CD4-positive, alpha-beta T cell treated with Interleukin-12 subunit alpha and Interleukin-12 subunit beta, for 1 hour (primary cell): ENCODE measurements around the gene STRN3.
"Not testable (repeated sequence)": the region's sequence is repeated elsewhere in the genome, so short reads cannot be mapped to it uniquely, and the experiment has no call there.

Experiments
- DNase-seq: peaks from one replicate; pipeline ENCODE4 v3.0.0-alpha.2; 2020

Gene STRN3

DNA sequence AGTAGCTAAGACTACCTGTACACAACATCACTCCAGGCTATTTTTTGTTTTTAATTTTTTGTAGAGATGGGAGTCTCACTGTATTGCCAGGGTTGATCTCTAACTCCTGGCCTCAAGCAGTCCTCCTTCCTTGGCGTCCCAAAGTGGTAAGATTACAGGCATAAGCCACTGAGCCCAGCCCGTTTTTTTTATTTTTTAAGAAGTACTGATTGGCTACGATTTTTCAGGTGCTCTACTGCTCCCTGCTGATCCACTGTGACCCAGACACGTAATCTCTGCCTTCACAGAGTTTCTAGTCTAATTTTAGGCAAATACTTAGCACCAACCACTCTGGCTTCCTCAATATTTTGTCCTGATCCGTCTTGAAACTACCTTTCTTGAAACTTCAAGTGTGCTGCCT is 4.3 kb upstream of the STRN3 start:
- no peak for DNase-seq

DNA sequence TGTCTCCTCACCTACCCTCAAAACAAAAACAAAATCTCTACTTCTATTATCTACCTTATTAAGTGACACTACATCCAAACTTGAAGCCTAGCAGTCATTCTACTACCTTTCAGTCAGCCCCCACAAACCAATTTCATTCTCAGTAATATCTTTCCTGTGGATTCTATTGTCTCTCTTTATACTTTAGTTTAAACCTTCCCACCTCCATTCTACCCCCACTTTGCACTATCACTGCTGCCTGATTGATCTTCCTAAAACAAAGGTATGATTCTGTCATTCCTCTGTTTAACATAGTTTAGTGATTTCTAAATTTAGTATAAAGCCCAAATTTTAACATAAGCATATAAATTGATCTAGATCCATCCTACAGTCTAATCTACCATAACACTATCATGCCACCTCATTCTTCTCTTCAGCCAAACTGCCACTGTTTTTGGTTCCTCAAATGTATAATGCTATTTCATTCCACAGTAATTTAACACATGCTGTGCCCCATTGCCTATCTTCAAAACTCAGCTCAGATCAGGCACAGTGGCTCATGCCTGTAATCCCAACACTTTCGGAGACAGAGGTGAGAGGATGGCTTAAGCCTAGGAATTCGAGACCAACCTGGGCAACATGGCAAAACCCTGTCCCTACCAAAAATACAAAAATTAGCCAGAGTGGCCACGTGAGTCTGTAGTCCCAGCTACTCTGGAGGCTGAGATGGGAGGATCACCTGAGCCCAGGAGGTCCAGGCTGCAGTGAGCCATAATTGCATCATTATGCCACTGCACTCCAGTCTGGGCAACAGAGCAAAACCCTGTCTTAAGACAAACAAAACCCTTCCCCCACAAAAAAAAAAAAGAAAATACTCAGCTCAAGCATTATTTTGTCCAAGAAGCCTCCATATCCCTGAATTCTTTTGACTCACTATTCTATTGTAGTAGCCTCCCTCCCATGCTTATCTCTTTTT is 3.1 kb upstream of the STRN3 start:
- no peak for DNase-seq

DNA sequence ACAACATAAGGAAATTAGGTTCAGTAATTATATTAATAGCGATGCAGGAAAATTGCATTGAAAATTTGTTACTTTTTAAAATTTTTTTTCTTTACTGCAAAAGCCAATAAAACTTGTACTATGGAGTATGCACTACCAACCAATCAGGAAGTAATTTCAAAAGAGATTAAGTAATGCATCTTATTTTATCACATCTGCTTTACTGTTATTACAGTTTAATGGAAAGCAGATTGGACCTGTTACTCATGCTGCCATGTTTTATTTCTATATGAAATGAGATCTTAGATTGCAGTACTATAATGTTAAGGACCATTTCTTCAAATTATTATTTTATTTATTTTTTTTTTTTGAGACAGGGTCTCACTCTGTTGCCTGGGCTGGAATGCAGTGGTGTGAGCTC is 1.7 kb upstream of the STRN3 start:
- no peak for DNase-seq

DNA sequence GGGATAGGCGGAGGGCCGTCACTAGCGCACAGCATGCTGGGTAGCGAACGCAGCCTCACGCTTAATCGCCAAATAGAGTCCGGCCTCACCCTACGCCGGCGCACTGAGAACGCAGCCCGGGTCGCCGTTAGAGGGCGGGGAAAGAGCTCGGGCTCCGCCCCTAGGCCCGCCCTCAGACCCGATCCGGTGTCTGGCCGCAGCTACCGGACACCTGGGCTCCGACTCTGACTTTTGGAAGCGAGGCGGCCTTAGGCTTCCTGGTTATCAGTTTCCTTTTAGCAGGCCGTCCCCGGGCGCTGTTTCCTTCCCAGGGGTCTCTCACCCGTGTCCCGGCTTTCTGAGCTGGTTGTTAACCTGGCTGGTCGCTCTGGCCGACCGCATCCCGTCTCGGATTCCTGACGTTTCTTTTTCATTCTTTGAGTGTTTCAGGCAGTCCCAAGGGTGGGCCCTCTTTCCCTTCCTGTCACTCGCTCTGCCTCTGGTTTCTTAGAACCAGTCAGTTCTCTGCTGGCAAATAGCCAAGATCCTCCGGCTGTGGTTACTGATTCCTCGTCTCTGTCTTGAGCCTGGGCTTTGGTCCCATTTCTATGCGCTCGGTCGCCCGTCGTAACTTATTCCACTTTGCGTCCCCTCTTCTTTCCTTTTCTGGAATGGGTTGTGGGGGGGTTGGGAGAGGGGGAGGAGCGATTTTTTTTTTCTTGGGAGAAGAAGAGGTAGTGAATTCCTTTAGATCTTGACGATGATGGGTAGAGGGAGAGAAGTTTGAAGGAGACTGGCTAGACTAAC is 464 bp upstream of the STRN3 start:
- peak; percentile 92 for DNase-seq

DNA sequence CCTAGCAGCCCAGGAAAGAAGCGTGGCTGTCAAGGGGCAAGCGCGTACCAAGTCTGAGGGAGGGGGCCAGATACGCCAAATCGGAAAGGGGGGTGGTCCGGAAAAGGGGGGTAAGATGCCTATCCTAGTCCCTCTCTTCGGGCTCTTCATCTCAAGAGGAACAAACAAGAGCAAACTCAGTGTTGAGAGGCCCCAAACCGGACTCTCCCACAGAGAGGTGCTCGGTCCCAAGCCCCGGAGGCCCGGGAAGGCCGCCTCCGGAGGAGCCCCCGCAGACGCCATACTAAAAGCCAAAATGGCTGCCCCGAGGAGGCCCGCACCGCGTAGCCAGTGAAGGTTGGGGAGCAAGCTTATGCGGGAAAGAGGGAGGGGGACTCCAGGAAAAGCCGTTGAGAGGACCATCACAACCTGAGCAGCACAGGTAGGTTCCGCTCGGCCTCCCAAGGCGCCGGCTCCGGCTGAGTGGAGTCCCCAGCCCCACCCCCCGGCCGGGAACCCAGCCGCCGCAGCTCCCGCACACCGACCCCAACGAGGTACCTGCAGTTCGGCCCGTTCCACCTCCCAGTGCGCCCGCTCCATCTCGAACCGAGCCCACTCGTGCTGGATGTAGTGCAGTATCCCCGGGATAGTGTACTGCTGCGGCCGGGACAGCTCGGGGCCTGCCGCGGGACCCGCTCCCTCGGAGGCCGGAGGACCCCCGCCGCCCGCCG is 657 bp downstream of the STRN3 start, which contains the start of gene AP4S1:
Gene AP4S1 (plus strand): TSS at position 283 of the 710 bp plus-strand sequence. CDS start 40,548 bp downstream, outside the sequence.
- DNase-seq = peak; percentile 55

DNA sequence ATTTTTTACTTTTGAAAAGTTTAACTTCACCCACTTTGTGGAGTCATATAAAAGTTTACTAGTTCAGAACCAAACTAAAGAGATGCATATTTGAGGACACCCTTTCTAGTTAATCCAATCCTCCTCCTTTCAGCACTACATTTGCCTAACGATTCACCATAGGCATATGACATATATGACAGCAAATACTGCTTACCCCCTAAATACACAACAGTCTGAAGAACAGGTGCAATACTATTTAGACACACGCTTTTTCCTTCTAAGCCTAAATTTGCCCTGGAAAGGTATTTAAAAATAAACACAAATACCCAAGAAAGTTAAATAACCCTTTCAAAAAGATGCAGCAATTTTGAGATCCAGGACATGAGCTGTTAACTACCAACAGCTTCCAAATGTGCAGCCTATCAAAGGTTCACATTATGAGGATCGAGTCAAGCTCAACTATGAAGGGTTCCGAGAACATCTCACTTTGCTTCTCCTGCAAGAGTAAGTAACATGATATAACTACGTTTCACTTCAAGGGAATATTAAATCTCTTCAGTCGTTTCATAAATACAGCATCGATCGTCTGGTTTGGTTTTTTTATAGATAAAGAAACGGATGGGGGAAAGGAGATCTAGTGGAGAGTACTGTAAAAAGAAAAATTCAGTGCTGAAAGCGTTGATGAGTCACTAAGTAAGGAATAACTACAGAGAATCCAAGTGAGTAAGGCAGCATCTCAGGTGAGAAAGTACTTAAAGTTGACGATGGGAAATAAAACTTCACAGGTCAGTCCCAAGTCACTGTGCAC is 1.4 kb downstream of the STRN3 start:
- DNase-seq = no peak

GRCh38 chr14:31024010-31024480 is 2.1 kb downstream of the STRN3 start:
- peak; percentile 4 for DNase-seq

- no peak for DNase-seq
These were observed 3.8 kb downstream of the STRN3 start for GRCh38 chr14:31022386-31022785.

- no peak for DNase-seq
These were observed 4.6 kb downstream of the STRN3 start for GRCh38 chr14:31021576-31021949.

DNA sequence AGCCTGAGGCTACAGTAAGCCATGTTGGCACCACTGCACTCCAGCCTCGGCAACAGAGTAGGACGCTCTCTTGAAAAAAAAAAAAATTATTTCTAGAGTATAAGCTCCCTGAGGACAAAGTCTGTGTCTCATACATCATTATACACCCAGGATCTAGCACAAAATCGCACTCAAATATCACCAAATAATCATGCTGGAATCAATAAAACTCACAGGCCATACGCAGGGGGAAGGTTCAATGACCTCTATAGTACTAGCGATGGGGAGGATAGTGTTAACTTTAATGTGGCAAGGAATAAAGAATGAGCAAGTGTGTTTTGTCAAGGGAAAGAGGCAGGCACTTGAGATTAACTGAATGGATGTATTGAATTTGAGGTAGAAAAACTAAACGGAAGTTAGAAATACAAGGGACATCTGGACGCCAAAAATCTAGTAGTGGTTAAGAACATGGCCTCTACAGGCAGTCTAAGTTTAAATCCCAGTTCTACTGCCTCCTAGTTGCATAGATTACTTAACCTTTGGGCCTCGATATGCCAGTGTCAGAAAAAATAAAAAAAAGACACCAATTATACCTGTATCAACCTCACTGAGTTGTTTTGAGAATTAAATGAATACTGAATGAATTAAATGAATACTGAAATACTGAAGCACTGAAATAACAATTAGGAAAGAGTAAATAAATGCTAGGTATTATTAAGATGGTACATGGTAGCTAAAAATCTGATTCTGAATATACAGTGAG is 5.2 kb downstream of the STRN3 start:
- DNase-seq = no peak

GRCh38 chr14:31018057-31018645 is 8.0 kb downstream of the STRN3 start:
- no peak for DNase-seq

DNA sequence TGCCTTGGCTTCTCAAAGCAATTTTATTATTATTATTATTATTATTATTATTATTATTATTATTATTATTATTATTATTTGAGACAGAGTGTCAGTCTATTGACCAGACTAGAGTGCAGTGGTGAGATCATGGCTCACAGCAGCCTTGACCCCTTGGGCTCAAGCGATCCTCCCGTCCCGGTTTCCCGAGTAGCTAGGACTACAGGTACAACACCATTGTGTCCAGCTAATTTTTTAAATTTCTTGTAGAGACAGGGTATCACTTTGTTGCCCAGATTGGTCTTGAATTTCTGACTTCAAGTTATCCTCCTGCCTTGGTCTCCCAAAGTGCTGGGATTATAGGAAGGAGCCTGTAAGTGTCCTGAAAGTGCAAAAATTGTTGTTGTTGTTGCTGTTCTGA is 12.3 kb downstream of the STRN3 start:
- no peak for DNase-seq

GRCh38 chr14:31010935-31011334 is 15.2 kb downstream of the STRN3 start:
- DNase-seq = no peak

DNA sequence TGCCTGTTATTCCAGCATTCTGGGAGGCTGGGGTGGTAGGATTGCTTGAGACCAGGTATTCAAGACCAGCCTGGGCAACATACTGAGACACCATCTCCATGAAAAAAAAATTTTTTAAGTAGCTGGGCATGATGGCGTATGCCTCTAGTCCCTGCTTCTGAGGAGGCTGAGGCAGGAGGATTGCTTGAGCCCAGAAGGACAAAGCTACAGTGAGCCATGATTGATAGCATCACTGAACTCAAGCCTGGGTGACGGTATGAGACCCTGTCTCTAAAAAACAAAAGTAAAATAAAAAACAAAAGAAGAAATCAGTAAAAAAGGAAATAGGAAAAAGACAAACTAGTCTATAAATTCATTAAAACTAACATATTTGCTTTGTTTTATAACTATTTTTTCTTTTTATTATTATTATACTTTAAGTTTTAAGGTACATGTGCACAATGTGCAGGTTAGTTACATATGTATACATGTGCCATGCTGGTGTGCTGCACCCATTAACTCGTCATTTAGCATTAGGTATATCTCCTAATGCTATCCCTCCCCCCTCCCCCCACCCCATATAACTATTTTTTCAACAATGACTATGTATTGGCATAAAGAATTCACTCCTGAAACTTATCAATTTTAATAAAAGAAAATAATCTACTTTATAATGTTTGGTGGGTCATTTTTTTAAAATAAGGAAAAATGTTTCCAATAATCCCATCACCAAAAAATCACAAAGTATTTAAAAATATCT is 16.2 kb downstream of the STRN3 start:
- no peak for DNase-seq

DNA sequence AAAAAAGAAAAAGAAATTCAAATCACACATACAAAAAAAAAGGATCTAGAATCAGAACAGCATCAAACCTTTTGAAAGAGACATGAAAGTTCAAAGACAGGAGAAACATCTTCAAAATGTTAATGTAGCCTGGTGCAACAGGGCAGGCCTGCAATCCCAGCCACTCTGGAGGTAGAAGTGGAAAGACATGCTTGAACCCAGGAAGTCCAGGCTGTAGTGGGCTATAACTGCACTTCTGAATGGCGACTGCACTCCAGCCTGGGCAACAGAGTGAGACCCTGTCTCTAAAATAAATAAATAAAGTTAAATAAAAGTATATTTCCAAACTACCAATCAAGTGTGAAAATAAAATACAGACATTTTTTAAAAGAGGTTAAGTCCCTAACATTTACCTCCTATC is 19.5 kb downstream of the STRN3 start:
- DNase-seq = no peak

DNA sequence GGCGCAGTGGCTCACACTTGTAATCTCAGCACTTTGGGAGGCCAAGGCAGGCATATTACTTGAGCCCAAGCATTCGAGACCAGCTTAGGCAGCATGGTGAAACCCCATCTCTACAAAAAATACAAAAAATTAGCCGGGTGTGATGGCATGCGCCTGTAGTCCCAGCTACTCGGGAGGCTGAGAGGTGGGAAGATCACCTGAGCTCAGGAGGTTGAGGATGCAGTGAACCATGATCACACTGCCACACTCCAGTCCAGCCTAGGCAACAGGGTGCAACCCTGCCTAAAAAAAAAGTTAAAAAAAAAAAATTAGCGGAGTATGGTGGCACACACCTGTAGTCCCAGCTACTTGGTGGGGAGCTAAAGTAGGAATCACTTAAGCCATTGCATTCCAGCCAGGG is 22.2 kb downstream of the STRN3 start:
- DNase-seq = not testable (repeated sequence)

DNA sequence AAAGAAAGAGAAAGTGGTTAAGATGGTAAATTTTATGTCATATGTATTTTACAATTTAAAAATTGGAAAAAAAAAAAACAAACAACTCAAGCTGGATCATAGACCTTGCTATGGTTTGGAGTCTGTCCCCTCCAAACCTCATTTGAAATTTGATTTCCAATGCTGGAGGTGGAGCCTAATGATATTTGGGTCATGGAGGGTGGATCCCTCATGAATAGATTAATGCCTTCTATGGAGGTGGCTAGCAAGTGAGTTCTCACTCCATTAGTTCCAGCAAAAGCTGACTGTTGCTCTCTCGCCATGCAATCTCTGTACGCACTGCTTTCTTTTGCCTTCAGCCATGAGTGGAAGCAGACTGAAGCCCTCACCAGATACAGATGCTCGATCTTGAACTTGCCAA is 22.9 kb downstream of the STRN3 start:
- DNase-seq = no peak

GRCh38 chr14:31001339-31001658 is 24.9 kb downstream of the STRN3 start:
- no peak for DNase-seq

DNA sequence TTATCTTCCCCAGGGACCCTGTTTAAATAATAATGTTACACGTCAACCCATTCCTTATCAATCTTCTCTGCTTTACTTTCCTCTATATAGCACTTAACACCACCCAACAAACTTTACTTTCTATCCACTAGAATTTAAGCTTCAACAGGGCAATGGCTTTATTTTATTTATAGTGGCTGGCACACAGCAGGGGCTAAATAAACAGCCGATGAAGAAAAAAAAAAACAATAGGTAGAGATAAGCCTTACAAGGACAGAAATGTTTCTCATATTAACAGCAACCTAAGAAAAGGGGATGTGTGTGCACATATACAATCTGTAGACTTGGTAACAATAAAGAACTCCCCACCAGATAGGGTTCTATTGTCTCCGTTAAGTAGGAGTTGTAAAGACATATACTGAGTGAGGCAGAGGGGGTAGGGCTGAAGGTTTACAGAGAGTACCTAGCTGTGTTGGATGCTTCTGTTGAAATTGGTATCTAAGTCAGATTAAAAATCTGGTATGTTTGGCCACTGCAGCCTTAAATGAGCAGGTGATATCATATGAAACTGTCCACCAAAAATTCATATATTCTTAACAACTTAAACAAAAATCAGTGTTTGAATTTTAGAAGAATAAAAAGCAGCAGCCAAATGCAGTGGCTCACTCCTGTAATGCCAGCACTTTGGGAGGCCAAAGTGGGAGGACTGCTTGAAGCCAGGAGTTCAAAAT is 25.4 kb downstream of the STRN3 start:
- no peak for DNase-seq
